ENCODE data around the gene RHBDL1. TPM values are rescaled to one million over a fixed set of nuclear protein-coding genes. Genes with fewer than 3 reads are reported as not detected.

Gene RHBDL1
- total and polyA plus RNA-seq, 2 experiments from 2014 or later: 0.90 to 2.1 TPM

GRCh38 chr16:671353-672131, 3.9 kb upstream of the RHBDL1 start:
- Histone ChIP-seq H3K27me3 (replicated peaks; ENCODE audit: insufficient read depth) (no peaks in the 10 kb centered on the region), H3K4me1 (ENCODE audit: insufficient read depth) (no peaks in the 10 kb centered on the region; the same call in 1 of the 2 replicates), H3K4me3 (no peak overlapping the region), H3K9ac (no peak overlapping the region), H3K36me3 (ENCODE audit: low read depth) (no peaks in the 10 kb centered on the region), H3K9me2 (ENCODE audit: insufficient read depth) (no peaks in the 10 kb centered on the region), H3K79me2 (ENCODE audit: insufficient read depth) (peaks cover 24% of the 10 kb centered on the region), H3K9me3 (ENCODE audit: low read depth) (no peaks in the 10 kb centered on the region), H3F3A (ENCODE audit: insufficient read depth) (no peaks in the 10 kb centered on the region), H2AFZ (no peak overlapping the region), H3K4me2 (ENCODE audit: unreplicated experiment) (no peak overlapping the region), H3K27ac (no peak overlapping the region), H4K20me1 (ENCODE audit: insufficient read depth) (no peaks in the 10 kb centered on the region)
- 89 to 90% methylated on average over 14 to 36 of the region's 40 CpGs for WGBS, 2 experiments (ENCODE audit: low coverage in 1 of 2, low lambda C conversion rate in 2 of 2, missing lambda C conversion rate in 2 of 2)
- DNase-seq: no peak
- TF ChIP-seq EZH2 (IDR thresholded peaks at IDR 0.05; ENCODE audit: insufficient read depth, poor library complexity, severe bottlenecking): no peak
- TF ChIP-seq EZH2phosphoT487 (IDR thresholded peaks at IDR 0.05; ENCODE audit: insufficient read depth, low read depth): no peak
- in situ Hi-C loops (cut with MboI): no loop called here

DNA sequence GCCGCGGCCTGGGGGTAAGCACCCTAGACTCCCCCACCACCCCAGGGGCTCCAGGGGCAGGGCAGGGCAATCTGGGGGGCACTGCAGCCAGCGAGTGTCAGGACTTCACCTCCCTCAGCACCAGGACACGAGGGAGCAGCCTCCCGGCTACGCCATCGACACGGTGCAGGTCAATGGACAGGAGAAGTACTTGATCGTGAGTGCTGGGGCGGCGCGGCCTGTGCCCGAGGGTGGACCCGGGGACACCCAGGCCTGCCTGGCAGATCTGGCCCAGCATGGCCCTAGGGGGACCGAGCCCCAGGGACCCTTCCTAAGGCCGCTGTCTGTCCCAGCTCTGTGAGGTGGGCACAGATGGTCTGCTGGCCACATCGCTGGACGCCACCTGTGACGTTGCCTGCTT, 3.1 kb upstream of the RHBDL1 start:
- no peak overlapping the region for H3K4me3 ChIP-seq
- no peak overlapping the region for H3K4me2 ChIP-seq (ENCODE audit: unreplicated experiment)
- no peaks in the 10 kb centered on the region for H3K9me2 ChIP-seq (ENCODE audit: insufficient read depth)
- H3K36me3 ChIP-seq (ENCODE audit: low read depth): no peaks in the 10 kb centered on the region
- DNase-seq: no peak
- no peaks in the 10 kb centered on the region for H3F3A ChIP-seq (ENCODE audit: insufficient read depth)
- WGBS, 2 experiments (ENCODE audit: low coverage in 1 of 2, low lambda C conversion rate in 2 of 2, missing lambda C conversion rate in 2 of 2): 90 to 92% methylated on average over 14 to 19 of the region's 19 CpGs
- H3K4me1 ChIP-seq (ENCODE audit: insufficient read depth): no peaks in the 10 kb centered on the region; the same call in 1 of the 2 replicates
- no peak for TF ChIP-seq EZH2 (IDR thresholded peaks at IDR 0.05; ENCODE audit: insufficient read depth, poor library complexity, severe bottlenecking)
- TF ChIP-seq EZH2phosphoT487 (IDR thresholded peaks at IDR 0.05; ENCODE audit: insufficient read depth, low read depth): no peak
- H3K27me3 ChIP-seq (replicated peaks; ENCODE audit: insufficient read depth): no peaks in the 10 kb centered on the region
- no peaks in the 10 kb centered on the region for H4K20me1 ChIP-seq (ENCODE audit: insufficient read depth)
- no peak overlapping the region for H3K27ac ChIP-seq
- peaks cover 24% of the 10 kb centered on the region for H3K79me2 ChIP-seq (ENCODE audit: insufficient read depth)
- no peak overlapping the region for H3K9ac ChIP-seq
- in situ Hi-C loops (cut with MboI): no loop called here
- no peak overlapping the region for H2AFZ ChIP-seq
- no peaks in the 10 kb centered on the region for H3K9me3 ChIP-seq (ENCODE audit: low read depth)

GRCh38 chr16:672851-673250, 2.6 kb upstream of the RHBDL1 start:
- Histone ChIP-seq H3K79me2 (ENCODE audit: insufficient read depth) (peaks cover 24% of the 10 kb centered on the region), H3F3A (ENCODE audit: insufficient read depth) (no peaks in the 10 kb centered on the region), H2AFZ (no peak overlapping the region), H3K27ac (no peak overlapping the region), H3K4me3 (no peak overlapping the region), H3K9ac (no peak overlapping the region), H3K4me1 (ENCODE audit: insufficient read depth) (no peaks in the 10 kb centered on the region; the same call in 1 of the 2 replicates), H3K27me3 (replicated peaks; ENCODE audit: insufficient read depth) (no peaks in the 10 kb centered on the region), H3K4me2 (ENCODE audit: unreplicated experiment) (no peak overlapping the region), H3K36me3 (ENCODE audit: low read depth) (no peaks in the 10 kb centered on the region), H4K20me1 (ENCODE audit: insufficient read depth) (no peaks in the 10 kb centered on the region), H3K9me2 (ENCODE audit: insufficient read depth) (no peaks in the 10 kb centered on the region), H3K9me3 (ENCODE audit: low read depth) (no peaks in the 10 kb centered on the region)
- TF ChIP-seq EZH2 (IDR thresholded peaks at IDR 0.05; ENCODE audit: insufficient read depth, poor library complexity, severe bottlenecking) (no peak), EZH2phosphoT487 (IDR thresholded peaks at IDR 0.05; ENCODE audit: insufficient read depth, low read depth) (no peak)
- in situ Hi-C loops (cut with MboI): no loop called here
- no peak for DNase-seq
- WGBS, 2 experiments (ENCODE audit: low coverage in 1 of 2, low lambda C conversion rate in 2 of 2, missing lambda C conversion rate in 2 of 2): 93 to 99% methylated on average over 20 to 21 of the region's 21 CpGs

GRCh38 chr16:673399-673991, 2.0 kb upstream of the RHBDL1 start:
- Histone ChIP-seq H3K4me1 (ENCODE audit: insufficient read depth) (no peaks in the 10 kb centered on the region; the same call in 1 of the 2 replicates), H3K36me3 (ENCODE audit: low read depth) (no peaks in the 10 kb centered on the region), H3K27me3 (replicated peaks; ENCODE audit: insufficient read depth) (no peaks in the 10 kb centered on the region), H4K20me1 (ENCODE audit: insufficient read depth) (no peaks in the 10 kb centered on the region), H3K27ac (no peak overlapping the region), H3K4me2 (ENCODE audit: unreplicated experiment) (no peak overlapping the region), H3K9me2 (ENCODE audit: insufficient read depth) (no peaks in the 10 kb centered on the region), H3K79me2 (ENCODE audit: insufficient read depth) (peaks cover 19% of the 10 kb centered on the region), H3K9ac (no peak overlapping the region), H3K9me3 (ENCODE audit: low read depth) (no peaks in the 10 kb centered on the region), H3F3A (ENCODE audit: insufficient read depth) (no peaks in the 10 kb centered on the region), H2AFZ (no peak overlapping the region), H3K4me3 (no peak overlapping the region)
- in situ Hi-C loops (cut with MboI): no loop called here
- TF ChIP-seq EZH2phosphoT487 (IDR thresholded peaks at IDR 0.05; ENCODE audit: insufficient read depth, low read depth) (no peak), EZH2 (IDR thresholded peaks at IDR 0.05; ENCODE audit: insufficient read depth, poor library complexity, severe bottlenecking) (no peak)
- no peak for DNase-seq
- WGBS, 2 experiments (ENCODE audit: low coverage in 1 of 2, low lambda C conversion rate in 2 of 2, missing lambda C conversion rate in 2 of 2): 87 to 88% methylated on average over 18 of the region's 18 CpGs
